WTC11 (cell line): ENCODE results near the gene GUF1. TPM values are rescaled to one million over a fixed set of nuclear protein-coding genes. Genes with fewer than 3 reads are reported as not detected.

Experiments used
- ATAC-seq: fragments of 200-7000 bp; cut with Tn5 transposase; 2 replicates; pipeline ENCODE4 v1.10.0; 2021; ENCODE audit warnings: mild to moderate bottlenecking, moderate library complexity
- CTCF ChIA-PET: fragments of 300-600 bp; sonication (Branson Sonifier 250); formaldehyde crosslinking; loops from one replicate; lab custom pipeline; 2021; ENCODE audit warnings: antibody characterized with exemption; lab: Charles Lee
- POLR2A ChIA-PET: fragments of 350-600 bp; sonication (Branson Sonifier 250); formaldehyde crosslinking; loops from one replicate; lab custom pipeline; 2021; ENCODE audit warnings: antibody characterized with exemption; lab: Charles Lee
- DNase-seq: peaks from one replicate; pipeline ENCODE4 v3.0.0; 2021; ENCODE audit warnings: low spot score
- H3K27ac Mint-ChIP-seq: 2 replicates; pipeline ENCODE4 v1.8.0; 2021; ENCODE audit warnings: mixed read lengths
- H3K27me3 Mint-ChIP-seq: 2 replicates; pipeline ENCODE4 v1.8.0; 2021; ENCODE audit warnings: low read depth, mild to moderate bottlenecking, moderate library complexity, mixed read lengths
- H3K36me3 Mint-ChIP-seq: 2 replicates; pipeline ENCODE4 v1.8.0; 2021; ENCODE audit warnings: mixed read lengths
- H3K4me1 Mint-ChIP-seq: 2 replicates; pipeline ENCODE4 v1.8.0; 2022; ENCODE audit warnings: mixed read lengths
- H3K4me3 Mint-ChIP-seq: 2 replicates; pipeline ENCODE4 v1.8.0; 2021; ENCODE audit warnings: mild to moderate bottlenecking, moderate library complexity, mixed read lengths
- H3K9me3 Mint-ChIP-seq: 2 replicates; pipeline ENCODE4 v1.8.0; 2021; ENCODE audit warnings: mixed read lengths
- ATF6 ChIP-seq: sonication (generic); formaldehyde crosslinking; IDR thresholded peaks from 2 replicates; pipeline ENCODE4 v1.8.1; 2023; ENCODE audit warnings: mild to moderate bottlenecking, missing genetic modification reagents
- CBFB ChIP-seq: sonication (generic); formaldehyde crosslinking; IDR thresholded peaks from 2 replicates; pipeline ENCODE4 v1.8.1; 2022; ENCODE audit warnings: mild to moderate bottlenecking, low read depth, missing genetic modification reagents
- CTCF ChIP-seq: fragments of 200-600 bp; IDR thresholded peaks from 2 replicates; pipeline ENCODE4 v1.8.0; 2022; ENCODE audit warnings: antibody characterized with exemption
- FOXP4 ChIP-seq: sonication (generic); formaldehyde crosslinking; IDR thresholded peaks from 2 replicates; pipeline ENCODE4 v1.8.0; 2022; ENCODE audit warnings: mild to moderate bottlenecking, missing genetic modification reagents
- GABPB1 ChIP-seq: sonication (generic); formaldehyde crosslinking; IDR thresholded peaks from 2 replicates; pipeline ENCODE4 v1.8.1; 2023; ENCODE audit warnings: mild to moderate bottlenecking, missing genetic modification reagents
- GRHL2 ChIP-seq: fragments of 250-450 bp; sonication (Bioruptor Pico); IDR thresholded peaks from 2 replicates; pipeline ENCODE4 v1.8.0; 2022; ENCODE audit warnings: mild to moderate bottlenecking, moderate library complexity; ENCODE audit not compliant: insufficient replicate concordance, severe bottlenecking
- HMGA2 ChIP-seq: fragments of 250-450 bp; sonication (Bioruptor Pico); IDR thresholded peaks from 2 replicates; pipeline ENCODE4 v1.4.0; 2021; ENCODE audit warnings: mild to moderate bottlenecking, moderate library complexity
- HMGXB4 ChIP-seq: sonication (generic); formaldehyde crosslinking; IDR thresholded peaks from 2 replicates; pipeline ENCODE4 v1.8.1; 2023; ENCODE audit warnings: mild to moderate bottlenecking, moderate library complexity, missing genetic modification reagents
- MXD4 ChIP-seq: fragments of 250-450 bp; sonication (Bioruptor Pico); IDR thresholded peaks from 2 replicates; pipeline ENCODE4 v1.8.0; 2021; ENCODE audit warnings: mild to moderate bottlenecking, moderate library complexity, borderline replicate concordance
- NFE2L1 ChIP-seq: sonication (generic); formaldehyde crosslinking; IDR thresholded peaks from 2 replicates; pipeline ENCODE4 v1.8.1; 2023; ENCODE audit warnings: missing genetic modification reagents
- NFYB ChIP-seq: sonication (generic); formaldehyde crosslinking; conservative IDR thresholded peaks from 2 replicates; pipeline ENCODE4 v1.8.0; 2022; ENCODE audit warnings: low read depth, missing genetic modification reagents
- NR1H2 ChIP-seq: sonication (generic); formaldehyde crosslinking; IDR thresholded peaks from 2 replicates; pipeline ENCODE4 v1.9.0; 2021; ENCODE audit warnings: mild to moderate bottlenecking, moderate library complexity, missing genetic modification reagents
- NR2C2 ChIP-seq: sonication (generic); formaldehyde crosslinking; IDR thresholded peaks from 2 replicates; pipeline ENCODE4 v1.8.0; 2022; ENCODE audit warnings: mild to moderate bottlenecking, missing genetic modification reagents
- SMAD3 ChIP-seq: sonication (generic); formaldehyde crosslinking; IDR thresholded peaks from 2 replicates; pipeline ENCODE4 v1.8.0; 2022; ENCODE audit warnings: missing genetic modification reagents, mild to moderate bottlenecking, borderline replicate concordance
- TEAD1 ChIP-seq: sonication (generic); formaldehyde crosslinking; IDR thresholded peaks from 2 replicates; pipeline ENCODE4 v1.8.0; 2022; ENCODE audit warnings: mild to moderate bottlenecking, missing genetic modification reagents
- USF1 ChIP-seq: sonication (generic); formaldehyde crosslinking; IDR thresholded peaks from 2 replicates; pipeline ENCODE4 v1.8.0; 2022; ENCODE audit warnings: mild to moderate bottlenecking, missing genetic modification reagents
- ZNF263 ChIP-seq: sonication (generic); formaldehyde crosslinking; IDR thresholded peaks from 2 replicates; pipeline ENCODE4 v1.8.1; 2022; ENCODE audit warnings: low read depth, mild to moderate bottlenecking, moderate library complexity, missing genetic modification reagents
- ZNF532 ChIP-seq: fragments of 250-450 bp; sonication (Bioruptor Pico); IDR thresholded peaks from 2 replicates; pipeline ENCODE4 v1.9.0; 2021; ENCODE audit warnings: mild to moderate bottlenecking, borderline replicate concordance
- total RNA-seq: library from RNA; stranded (reverse); gene quantifications from 3 replicates; pipeline ENCODE4 v1.2.3, GENCODE V29; 2021

Gene GUF1
- total RNA-seq, 1 experiment from 2014 or later = 37.6 TPM

GRCh38 chr4:44684648-44685047 is 6.4 kb downstream of the GUF1 start (continued):
- no peak for TF ChIP-seq FOXP4 (CRISPR knock-in tag)
- no peak for TF ChIP-seq MXD4
- no peak for TF ChIP-seq ATF6 (CRISPR knock-in tag)

GRCh38 chr4:44700427-44700826 is 22.2 kb downstream of the GUF1 start:
- ChIA-PET POLR2A (interaction anchor here (1.5 kb wide), 1 partner anchor 22 kb away, joined by 3 read pairs; the partner anchor contains the start of gene GUF1), CTCF (no interaction called here)
- no peaks in the 10 kb centered on the region for H3K27me3 Mint-ChIP-seq
- DNase-seq (no peak), ATAC-seq (no peak)
- peaks cover 51% of the 10 kb centered on the region for H3K36me3 Mint-ChIP-seq
- no peaks in the 10 kb centered on the region for H3K9me3 Mint-ChIP-seq
- H3K4me3 Mint-ChIP-seq = no peak overlapping the region
- H3K4me1 Mint-ChIP-seq = peaks cover 5% of the 10 kb centered on the region
- TF ChIP-seq ZNF263 (no peak), HMGXB4 (CRISPR knock-in tag) (no peak), NR2C2 (CRISPR knock-in tag) (no peak), CTCF (no peak), TEAD1 (CRISPR knock-in tag) (no peak), SMAD3 (CRISPR knock-in tag) (no peak), CBFB (CRISPR knock-in tag) (no peak), ZNF532 (CRISPR knock-in tag) (no peak), GRHL2 (CRISPR knock-in tag) (no peak), NFE2L1 (CRISPR knock-in tag) (no peak), MXD4 (no peak), USF1 (no peak), NFYB (CRISPR knock-in tag) (no peak), HMGA2 (CRISPR knock-in tag) (no peak), GABPB1 (CRISPR knock-in tag) (no peak), NR1H2 (CRISPR knock-in tag) (no peak)
- H3K27ac Mint-ChIP-seq = no peak overlapping the region
